HG03280 (cell line): Measurements from ENCODE around the gene OGDH.
"Not testable (repeated sequence)": the region's sequence is repeated elsewhere in the genome, so short reads cannot be mapped to it uniquely, and the experiment has no call there.

Experiments used
- ATAC-seq: cut with Tn5 transposase; IDR thresholded peaks from one replicate; pipeline ENCODE4 v1.9.1; 2021; ENCODE audit warnings: mild to moderate bottlenecking, moderate library complexity; ENCODE audit not compliant: unreplicated experiment

OGDH gene

GRCh38 chr7:44732971-44733370 lies 126.5 kb downstream of the OGDH start:
- ATAC-seq = not testable (repeated sequence)

- ATAC-seq = no peak
These were observed 127.5 kb downstream of the OGDH start for GRCh38 chr7:44733708-44734481.

GRCh38 chr7:44735403-44736165 lies 129.2 kb downstream of the OGDH start:
- no peak for ATAC-seq

GRCh38 chr7:44736896-44737295 lies 130.5 kb downstream of the OGDH start:
- no peak for ATAC-seq

- no peak for ATAC-seq
These were observed 131.8 kb downstream of the OGDH start for GRCh38 chr7:44738051-44738723.

- ATAC-seq = no peak
These were observed 132.6 kb downstream of the OGDH start for GRCh38 chr7:44738876-44739665.

GRCh38 chr7:44740055-44740454 lies 133.6 kb downstream of the OGDH start:
- ATAC-seq = no peak

- no peak for ATAC-seq
These were observed 137.3 kb downstream of the OGDH start for GRCh38 chr7:44743750-44744149.

- ATAC-seq = peak; percentile 82
These were observed 141.9 kb downstream of the OGDH start, which contains the start of gene ZMIZ2 for GRCh38 chr7:44748045-44748947. ZMIZ2 (plus strand) TSS chr7:44748847; CDS start chr7:44756250, 7,403 bp downstream.

GRCh38 chr7:44748948-44749731 lies 142.7 kb downstream of the OGDH start:
- ATAC-seq = peak; percentile 9

GRCh38 chr7:44749992-44750391 lies 143.6 kb downstream of the OGDH start:
- no peak for ATAC-seq

- ATAC-seq = no peak
These were observed 144.0 kb downstream of the OGDH start for GRCh38 chr7:44750424-44750823.

GRCh38 chr7:44750921-44751571 lies 144.6 kb downstream of the OGDH start:
- peak; percentile 37 for ATAC-seq

- ATAC-seq = no peak
These were observed 146.4 kb downstream of the OGDH start for GRCh38 chr7:44752822-44753221.

- ATAC-seq = no peak
These were observed 148.6 kb downstream of the OGDH start for GRCh38 chr7:44754802-44755697.

- ATAC-seq = no peak
These were observed 149.5 kb downstream of the OGDH start for GRCh38 chr7:44755698-44756627.
